ENCODE results near the gene RBM28. TPM values are rescaled to one million over a fixed set of nuclear protein-coding genes. Genes with fewer than 3 reads are reported as not detected.

The RBM28 gene
- total RNA-seq, 1 donor from 2014 or later: 40.2 TPM

GRCh38 chr7:128366986-128367385, 23.3 kb upstream of the RBM28 start:
- Histone ChIP-seq H3K36me3 (ENCODE audit: insufficient read depth, low read length) (no peaks in the 10 kb centered on the region), H3K27me3 (ENCODE audit: insufficient read depth, low read length) (peaks cover 55% of the 10 kb centered on the region), H2AFZ (ENCODE audit: low read depth, low read length) (no peak overlapping the region), H3K4me3 (ENCODE audit: insufficient read depth, low read depth, low read length) (no peak overlapping the region), H3K79me2 (ENCODE audit: insufficient read depth, low read length) (no peaks in the 10 kb centered on the region), H3K9ac (ENCODE audit: low read length) (no peak overlapping the region), H3K4me2 (ENCODE audit: low read length) (no peak overlapping the region), H3K4me1 (ENCODE audit: insufficient read depth, low read length) (no peaks in the 10 kb centered on the region), H4K20me1 (ENCODE audit: insufficient read depth, low read length) (peaks cover 8% of the 10 kb centered on the region), H3K27ac (ENCODE audit: low read depth, low read length) (no peak overlapping the region), H3K9me3 (ENCODE audit: insufficient read depth, low read depth, low read length) (no peaks in the 10 kb centered on the region)
- Mint-ChIP-seq H3K27ac (ENCODE audit: unreplicated experiment) (no peak overlapping the region), H3K4me3 (ENCODE audit: unreplicated experiment) (no peak overlapping the region), H3K4me1 (ENCODE audit: low read depth, unreplicated experiment) (peaks cover 5% of the 10 kb centered on the region), H3K9me3 (ENCODE audit: unreplicated experiment) (no peaks in the 10 kb centered on the region), H3K27me3 (ENCODE audit: low read depth, unreplicated experiment) (peaks cover 56% of the 10 kb centered on the region), H3K36me3 (ENCODE audit: low read depth, unreplicated experiment) (no peaks in the 10 kb centered on the region)
- no peak for DNase-seq (ENCODE audit: low read depth)
- TF ChIP-seq, protein P1, sequence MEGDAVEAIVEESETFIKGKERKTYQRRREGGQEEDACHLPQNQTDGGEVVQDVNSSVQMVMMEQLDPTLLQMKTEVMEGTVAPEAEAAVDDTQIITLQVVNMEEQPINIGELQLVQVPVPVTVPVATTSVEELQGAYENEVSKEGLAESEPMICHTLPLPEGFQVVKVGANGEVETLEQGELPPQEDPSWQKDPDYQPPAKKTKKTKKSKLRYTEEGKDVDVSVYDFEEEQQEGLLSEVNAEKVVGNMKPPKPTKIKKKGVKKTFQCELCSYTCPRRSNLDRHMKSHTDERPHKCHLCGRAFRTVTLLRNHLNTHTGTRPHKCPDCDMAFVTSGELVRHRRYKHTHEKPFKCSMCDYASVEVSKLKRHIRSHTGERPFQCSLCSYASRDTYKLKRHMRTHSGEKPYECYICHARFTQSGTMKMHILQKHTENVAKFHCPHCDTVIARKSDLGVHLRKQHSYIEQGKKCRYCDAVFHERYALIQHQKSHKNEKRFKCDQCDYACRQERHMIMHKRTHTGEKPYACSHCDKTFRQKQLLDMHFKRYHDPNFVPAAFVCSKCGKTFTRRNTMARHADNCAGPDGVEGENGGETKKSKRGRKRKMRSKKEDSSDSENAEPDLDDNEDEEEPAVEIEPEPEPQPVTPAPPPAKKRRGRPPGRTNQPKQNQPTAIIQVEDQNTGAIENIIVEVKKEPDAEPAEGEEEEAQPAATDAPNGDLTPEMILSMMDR (IDR thresholded peaks at IDR 0.05; ENCODE audit: insufficient read depth, low read depth, low read length): no peak
- no peak for TF ChIP-seq EZH2 (IDR thresholded peaks at IDR 0.05; ENCODE audit: insufficient read depth, low read length)
- FAIRE-seq: no peak

GRCh38 chr7:128366300-128366699, 22.6 kb upstream of the RBM28 start:
- no peaks in the 10 kb centered on the region for H3K36me3 ChIP-seq (ENCODE audit: insufficient read depth, low read length)
- no peak overlapping the region for H3K9ac ChIP-seq (ENCODE audit: low read length)
- no peak overlapping the region for H3K4me3 ChIP-seq (ENCODE audit: insufficient read depth, low read depth, low read length)
- no peak overlapping the region for H3K27ac ChIP-seq (ENCODE audit: low read depth, low read length)
- H4K20me1 ChIP-seq (ENCODE audit: insufficient read depth, low read length): peaks cover 9% of the 10 kb centered on the region
- no peak for TF ChIP-seq EZH2 (IDR thresholded peaks at IDR 0.05; ENCODE audit: insufficient read depth, low read length)
- TF ChIP-seq, protein P1 (IDR thresholded peaks at IDR 0.05; ENCODE audit: insufficient read depth, low read depth, low read length): no peak
- Mint-ChIP-seq H3K27ac (ENCODE audit: unreplicated experiment) (no peak overlapping the region), H3K4me1 (ENCODE audit: low read depth, unreplicated experiment) (peaks cover 5% of the 10 kb centered on the region), H3K27me3 (ENCODE audit: low read depth, unreplicated experiment) (peaks cover 59% of the 10 kb centered on the region), H3K4me3 (ENCODE audit: unreplicated experiment) (no peak overlapping the region), H3K9me3 (ENCODE audit: unreplicated experiment) (no peaks in the 10 kb centered on the region), H3K36me3 (ENCODE audit: low read depth, unreplicated experiment) (no peaks in the 10 kb centered on the region)
- DNase-seq (ENCODE audit: low read depth) (no peak), FAIRE-seq (no peak)
- H2AFZ ChIP-seq (ENCODE audit: low read depth, low read length): no peak overlapping the region
- no peaks in the 10 kb centered on the region for H3K9me3 ChIP-seq (ENCODE audit: insufficient read depth, low read depth, low read length)
- H3K4me2 ChIP-seq (ENCODE audit: low read length): no peak overlapping the region
- no peaks in the 10 kb centered on the region for H3K79me2 ChIP-seq (ENCODE audit: insufficient read depth, low read length)
- peaks cover 58% of the 10 kb centered on the region for H3K27me3 ChIP-seq (ENCODE audit: insufficient read depth, low read length)
- H3K4me1 ChIP-seq (ENCODE audit: insufficient read depth, low read length): no peaks in the 10 kb centered on the region

GRCh38 chr7:128365432-128365831, 21.7 kb upstream of the RBM28 start:
- DNase-seq (ENCODE audit: low read depth) (no peak), FAIRE-seq (no peak)
- Mint-ChIP-seq H3K36me3 (ENCODE audit: low read depth, unreplicated experiment) (no peaks in the 10 kb centered on the region), H3K4me1 (ENCODE audit: low read depth, unreplicated experiment) (peaks cover 11% of the 10 kb centered on the region), H3K27ac (ENCODE audit: unreplicated experiment) (no peak overlapping the region), H3K27me3 (ENCODE audit: low read depth, unreplicated experiment) (peaks cover 64% of the 10 kb centered on the region), H3K4me3 (ENCODE audit: unreplicated experiment) (no peak overlapping the region), H3K9me3 (ENCODE audit: unreplicated experiment) (no peaks in the 10 kb centered on the region)
- Histone ChIP-seq H3K4me3 (ENCODE audit: insufficient read depth, low read depth, low read length) (no peak overlapping the region), H3K27me3 (ENCODE audit: insufficient read depth, low read length) (peaks cover 65% of the 10 kb centered on the region), H3K36me3 (ENCODE audit: insufficient read depth, low read length) (no peaks in the 10 kb centered on the region), H3K4me1 (ENCODE audit: insufficient read depth, low read length) (peaks cover 8% of the 10 kb centered on the region), H3K27ac (ENCODE audit: low read depth, low read length) (no peak overlapping the region), H3K9me3 (ENCODE audit: insufficient read depth, low read depth, low read length) (no peaks in the 10 kb centered on the region), H3K9ac (ENCODE audit: low read length) (no peak overlapping the region), H2AFZ (ENCODE audit: low read depth, low read length) (no peak overlapping the region), H4K20me1 (ENCODE audit: insufficient read depth, low read length) (peaks cover 9% of the 10 kb centered on the region), H3K4me2 (ENCODE audit: low read length) (no peak overlapping the region), H3K79me2 (ENCODE audit: insufficient read depth, low read length) (no peaks in the 10 kb centered on the region)
- TF ChIP-seq EZH2 (IDR thresholded peaks at IDR 0.05; ENCODE audit: insufficient read depth, low read length): no peak
- TF ChIP-seq, protein P1 (IDR thresholded peaks at IDR 0.05; ENCODE audit: insufficient read depth, low read depth, low read length): no peak

All from astrocyte (in vitro differentiated cells and primary cell).